Frontal cortex (tissue), 4 donors: ENCODE results near the gene ABCC8. TPM values are rescaled to one million over a fixed set of nuclear protein-coding genes. Genes with fewer than 3 reads are reported as not detected.
"Not testable (repeated sequence)": the region's sequence is repeated elsewhere in the genome, so short reads cannot be mapped to it uniquely, and the experiment has no call there.

Source experiments
- DNase-seq, 2 donors: peaks; one replicate each; pipeline ENCODE4 v3.0.0; 2012; ENCODE audit warnings: low spot score in 2 of 2
- FAIRE-seq: peaks from 2 replicates; lab custom pipeline; 2012; peaks lifted over from hg19 to GRCh38; lab: Jason Lieb, UNC
- total RNA-seq: library from RNA; depleted of rRNA; stranded (reverse); fragments of >200 nt; gene quantifications from one replicate; pipeline ENCODE4 v1.2.3, GENCODE V29; 2014
- donor health status: control.
- donor health status: control.
- donor health status: control.

The ABCC8 gene
- total RNA-seq, 1 donor from 2014 or later, result 8.6 TPM

DNA sequence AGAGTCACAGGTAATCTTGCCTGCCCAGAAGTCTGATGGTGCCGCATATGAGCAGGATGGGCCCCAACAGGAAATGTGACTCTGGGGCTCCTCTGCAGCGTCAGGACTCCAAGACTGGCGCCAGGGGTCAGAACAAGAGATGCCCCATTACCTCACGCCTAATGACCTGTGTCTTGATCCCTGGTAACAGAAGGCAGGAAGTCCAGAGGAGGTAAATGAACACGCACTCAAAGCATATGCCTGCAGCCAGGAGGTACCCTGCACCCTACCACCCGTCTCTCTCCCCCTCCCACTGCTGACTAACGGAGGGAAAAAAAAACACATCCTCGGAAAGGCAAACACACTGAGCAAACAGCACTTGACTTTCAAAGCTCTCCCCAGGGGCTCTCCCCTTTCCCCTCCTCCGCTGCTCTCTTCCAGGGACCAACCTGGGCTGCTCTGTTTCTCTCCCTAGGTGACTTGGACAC, 37.3 kb downstream of the ABCC8 start:
- no peak for FAIRE-seq
- no peak for DNase-seq

DNA sequence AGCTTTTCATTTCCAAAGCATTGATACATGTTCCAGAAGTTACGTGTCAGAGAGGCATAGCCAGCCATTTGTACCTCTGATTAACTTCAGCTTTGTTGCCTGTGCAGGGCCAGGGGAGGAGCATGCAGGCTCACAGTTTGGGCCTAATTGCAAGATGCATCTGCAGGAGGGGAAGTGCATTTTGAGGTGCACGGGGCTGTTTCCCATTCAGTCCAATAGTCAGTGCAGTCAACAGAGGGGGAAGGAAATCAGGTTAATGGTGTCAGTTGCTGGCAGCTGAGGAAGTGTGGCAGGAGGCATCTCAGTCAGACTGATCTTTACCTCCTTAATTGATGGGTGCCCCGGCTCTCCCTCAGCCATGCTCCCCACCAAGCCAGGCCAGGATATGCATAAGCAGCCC, 39.3 kb downstream of the ABCC8 start:
- FAIRE-seq, result no peak
- DNase-seq, result no peak

DNA sequence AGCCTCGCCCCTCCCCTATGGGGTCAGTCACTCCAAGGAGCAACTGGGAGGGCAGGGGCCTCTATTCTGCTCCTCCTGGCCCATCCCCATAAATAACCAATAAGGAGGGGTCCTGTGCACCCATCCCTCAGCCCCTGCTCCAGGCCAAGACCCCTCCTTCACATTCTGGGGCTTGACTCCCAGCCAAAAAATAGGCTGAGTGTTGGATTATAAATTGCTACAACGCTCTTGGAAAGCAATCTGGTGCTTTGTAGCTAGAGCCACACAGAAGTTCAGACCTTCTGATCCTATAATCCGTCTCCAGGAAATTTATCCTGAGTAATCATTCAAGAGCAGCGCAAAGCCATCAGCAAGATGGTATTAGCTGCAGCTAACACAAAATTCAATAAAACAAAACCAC, 42.5 kb downstream of the ABCC8 start:
- FAIRE-seq, result no peak
- DNase-seq, result no peak

DNA sequence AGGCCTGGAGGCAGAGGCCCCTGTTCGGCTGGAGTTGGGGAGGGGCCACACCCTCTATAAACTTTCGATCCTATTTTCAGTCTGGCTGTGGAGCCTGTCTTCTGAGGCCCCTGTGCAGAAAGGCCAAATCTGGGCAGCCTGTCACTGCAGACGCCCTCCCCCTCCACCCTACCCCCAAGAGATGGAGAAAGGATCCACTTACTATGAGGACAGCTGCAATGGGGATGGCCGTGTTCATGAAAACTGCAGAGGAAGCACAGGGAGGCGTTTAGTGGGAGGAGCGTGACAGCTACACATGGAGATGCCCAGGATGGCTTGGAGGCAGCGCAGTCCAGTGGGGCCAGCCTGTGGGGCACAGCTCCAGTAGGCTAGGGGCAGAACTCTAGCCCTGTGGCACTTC, 44.6 kb downstream of the ABCC8 start:
- FAIRE-seq (no peak), DNase-seq (no peak)

DNA sequence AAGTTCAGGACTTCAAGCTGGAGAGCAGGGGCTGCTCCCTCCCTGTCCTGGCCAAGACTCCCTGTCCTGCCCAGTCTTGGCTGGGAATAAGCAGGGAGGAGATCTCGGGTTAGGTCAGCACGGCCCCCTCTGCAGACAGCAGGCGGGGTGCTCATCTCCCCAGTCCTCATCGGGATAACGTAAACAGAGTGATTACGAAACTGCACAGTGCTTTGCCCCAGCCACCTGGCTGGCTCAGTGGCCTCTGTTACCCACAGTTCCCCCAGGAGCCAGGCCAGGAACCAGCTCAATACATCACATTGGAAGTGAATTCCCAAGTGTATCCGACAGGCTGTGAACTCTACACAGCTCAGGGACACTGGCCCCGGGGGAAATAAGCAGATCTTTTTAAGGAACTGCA, 45.5 kb downstream of the ABCC8 start:
- no peak for FAIRE-seq
- no peak for DNase-seq

DNA sequence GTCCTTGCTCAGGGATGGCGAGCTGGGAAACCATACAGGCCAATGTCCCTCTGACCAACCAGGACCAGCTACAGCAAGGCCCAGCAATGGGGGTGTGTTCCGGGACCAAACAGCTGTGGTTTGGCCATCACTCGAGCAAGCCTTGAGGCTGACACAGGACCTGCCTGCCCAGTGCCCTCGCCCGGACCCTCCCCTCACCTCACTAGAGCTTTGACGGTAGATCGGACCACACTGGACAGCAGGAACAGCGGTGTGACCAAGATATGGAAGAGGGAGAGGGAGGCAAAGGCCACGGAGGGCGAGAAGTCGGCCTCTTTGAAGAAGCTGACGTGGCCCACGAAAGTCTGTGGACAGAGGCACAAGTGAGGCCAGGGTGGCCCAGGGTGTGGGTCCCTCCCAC, 46.0 kb downstream of the ABCC8 start:
- FAIRE-seq, result no peak

DNA sequence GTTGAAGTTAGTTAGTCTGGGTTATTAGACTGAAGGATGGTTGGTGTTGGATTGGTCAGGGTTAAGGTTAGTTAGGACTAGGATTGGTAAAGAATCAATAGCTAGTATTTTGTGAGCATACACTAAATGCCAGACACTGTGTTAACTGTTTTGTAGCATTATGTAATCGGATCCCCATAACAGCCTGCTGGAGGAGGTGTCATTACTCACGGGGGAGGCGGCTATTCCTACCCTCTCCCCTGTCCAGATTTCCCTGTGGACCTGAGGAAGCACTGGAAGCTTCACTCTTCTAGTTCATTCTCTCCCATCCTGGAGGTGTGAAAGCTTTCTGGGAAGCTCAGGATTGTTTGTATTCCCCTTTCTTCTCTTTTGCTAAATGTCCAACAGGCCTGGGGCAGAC, 47.7 kb downstream of the ABCC8 start:
- no peak for FAIRE-seq

More for the DNA sequence above, 46.0 kb downstream of the ABCC8 start:
- no peak for DNase-seq

DNA sequence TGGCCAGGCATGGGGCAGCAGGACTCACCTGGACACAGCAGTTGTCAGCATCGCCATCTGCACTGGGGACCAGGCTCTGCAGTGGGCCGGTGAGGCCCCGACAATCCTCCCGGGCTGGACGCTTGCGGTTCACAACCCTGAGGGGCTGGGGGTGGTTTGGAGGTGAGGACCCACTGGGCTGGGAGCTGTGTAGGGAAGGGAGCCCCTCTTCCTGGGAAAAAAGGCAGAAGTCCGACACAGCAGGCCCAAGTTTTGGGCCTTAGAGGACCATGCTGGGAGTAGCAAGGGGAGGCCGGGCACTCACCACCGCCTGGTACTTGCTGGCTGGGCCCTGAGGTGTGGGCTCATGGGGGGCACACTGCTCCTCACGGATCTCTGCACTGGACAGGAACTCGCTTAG, 48.4 kb downstream of the ABCC8 start:
- DNase-seq (no peak), FAIRE-seq (no peak)

More for the DNA sequence above, 47.7 kb downstream of the ABCC8 start:
- peak in 1 of 2 donors; percentile 43 for DNase-seq

DNA sequence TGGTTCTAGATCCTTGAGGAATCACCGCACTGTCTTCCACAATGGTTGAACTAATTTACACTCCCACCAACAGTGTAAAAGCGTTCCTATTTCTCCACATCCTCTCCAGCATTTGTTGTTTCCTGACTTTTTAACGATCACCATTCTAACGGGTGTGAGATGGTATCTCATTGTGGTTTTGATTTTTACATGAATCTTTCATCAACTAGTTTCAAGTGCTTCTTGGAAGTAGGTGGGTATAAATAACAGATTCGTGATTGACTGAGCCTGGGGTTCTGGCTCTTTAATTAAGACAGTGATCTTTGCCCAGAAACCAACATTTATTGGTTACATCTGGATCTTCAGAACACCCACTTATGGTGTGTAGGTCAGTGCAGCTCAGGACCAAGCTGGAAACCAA, 50.4 kb downstream of the ABCC8 start:
- not testable (repeated sequence) for FAIRE-seq

DNA sequence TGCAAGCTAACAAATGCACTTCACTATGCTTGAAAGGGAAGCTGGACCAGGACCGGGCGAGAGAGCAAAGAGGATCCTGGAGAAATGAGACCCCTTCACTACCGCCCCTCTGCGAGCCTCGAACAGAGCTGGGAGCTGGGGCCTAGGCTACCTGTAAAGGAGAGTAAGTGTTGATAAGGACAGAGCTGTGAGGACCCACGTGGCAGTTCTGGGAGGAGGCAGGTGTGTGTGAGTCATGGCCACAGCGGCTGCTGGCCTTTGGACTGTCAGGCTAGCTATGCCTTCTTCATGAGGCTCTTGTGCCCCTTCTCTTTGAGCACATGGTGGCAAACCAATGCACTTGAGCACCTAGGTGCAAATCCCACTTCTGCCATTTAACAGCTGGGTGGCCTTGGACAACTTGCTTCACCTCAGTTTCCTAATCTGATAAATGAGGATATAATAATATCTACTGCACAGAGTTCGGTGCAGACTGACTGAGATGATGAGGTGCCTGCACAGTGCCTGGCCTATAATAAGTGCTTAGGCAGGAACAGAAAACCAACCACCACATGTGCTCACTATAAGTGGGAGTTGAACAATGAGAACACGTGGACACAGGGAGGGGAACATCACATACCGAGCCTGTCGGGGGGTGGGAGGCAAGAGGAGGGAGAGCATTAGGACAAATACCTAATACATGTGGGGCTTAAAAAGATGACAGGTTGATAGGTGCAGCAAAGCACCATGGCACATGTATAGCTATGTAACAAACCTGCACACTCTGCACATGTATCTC, 52.9 kb downstream of the ABCC8 start:
- FAIRE-seq, result no peak
- DNase-seq, result no peak

More for the DNA sequence above, 50.4 kb downstream of the ABCC8 start:
- DNase-seq, result not testable (repeated sequence)

DNA sequence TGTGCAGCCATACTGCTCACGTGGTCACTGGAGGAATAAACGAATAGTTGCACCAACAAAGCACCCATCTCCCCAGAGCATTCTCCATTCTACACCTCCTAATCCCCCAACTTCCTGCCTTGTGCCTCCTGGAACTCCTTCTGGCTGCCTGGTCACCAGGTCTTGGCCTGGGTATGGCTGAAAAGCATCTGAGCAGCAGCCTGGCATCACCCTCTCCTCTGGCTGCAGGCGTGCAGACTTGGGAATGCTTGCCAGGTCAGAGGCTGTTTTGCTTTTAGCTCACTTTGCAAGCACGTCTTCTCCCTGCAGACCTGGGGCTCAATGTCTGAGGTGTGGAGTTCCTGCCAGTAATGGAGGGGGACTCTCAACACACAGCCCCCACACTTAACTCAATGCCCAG, 54.9 kb downstream of the ABCC8 start:
- FAIRE-seq (no peak), DNase-seq (no peak)

DNA sequence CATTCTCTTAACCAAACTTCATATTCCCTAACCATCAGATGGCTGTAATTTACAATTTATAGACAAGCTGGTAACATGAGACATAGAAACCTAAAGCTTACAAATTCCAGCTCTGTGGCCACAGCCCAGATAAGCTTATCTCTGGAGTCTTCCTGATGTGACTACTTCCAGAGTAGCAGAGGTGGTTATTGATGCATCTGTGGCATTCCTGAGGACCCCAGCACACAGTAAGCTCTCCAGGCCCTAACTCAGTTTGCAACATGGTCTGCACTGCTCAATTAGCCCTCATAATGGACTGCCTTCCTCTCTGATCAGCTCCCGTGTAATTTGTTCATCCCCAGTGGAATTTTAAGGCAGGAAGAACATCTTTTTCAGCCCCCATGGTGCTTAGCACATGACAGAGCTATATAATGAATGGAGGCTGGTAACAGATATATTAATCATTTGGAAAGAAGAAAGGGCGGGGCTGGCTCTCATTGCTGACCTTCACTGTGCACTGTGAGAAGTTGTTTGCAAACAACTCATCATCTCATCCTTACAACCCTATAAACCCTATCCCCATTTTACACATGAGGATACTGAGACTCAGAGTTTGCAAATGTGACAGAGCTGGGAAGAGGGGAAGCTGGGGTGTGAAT, 58.1 kb downstream of the ABCC8 start:
- DNase-seq (no peak), FAIRE-seq (no peak)

DNA sequence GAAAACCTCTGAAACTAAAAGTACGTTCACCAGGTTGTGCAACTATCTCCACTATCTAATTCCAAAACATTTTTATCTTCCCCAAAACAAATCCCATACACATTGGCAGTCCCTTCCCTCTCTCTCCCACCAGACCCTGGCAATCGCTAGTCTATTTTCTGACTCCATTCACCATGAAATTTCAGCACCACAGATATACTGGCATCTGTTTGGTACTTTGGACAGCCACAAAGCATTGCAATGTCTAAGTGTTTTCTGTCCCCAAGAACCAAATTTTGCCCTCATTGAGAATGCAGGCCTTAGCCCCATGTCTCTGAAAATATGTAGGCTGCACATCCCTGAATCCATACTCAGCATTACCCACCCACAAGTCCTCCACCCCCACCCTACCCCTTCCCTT, 60.2 kb downstream of the ABCC8 start:
- FAIRE-seq (no peak), DNase-seq (no peak)

DNA sequence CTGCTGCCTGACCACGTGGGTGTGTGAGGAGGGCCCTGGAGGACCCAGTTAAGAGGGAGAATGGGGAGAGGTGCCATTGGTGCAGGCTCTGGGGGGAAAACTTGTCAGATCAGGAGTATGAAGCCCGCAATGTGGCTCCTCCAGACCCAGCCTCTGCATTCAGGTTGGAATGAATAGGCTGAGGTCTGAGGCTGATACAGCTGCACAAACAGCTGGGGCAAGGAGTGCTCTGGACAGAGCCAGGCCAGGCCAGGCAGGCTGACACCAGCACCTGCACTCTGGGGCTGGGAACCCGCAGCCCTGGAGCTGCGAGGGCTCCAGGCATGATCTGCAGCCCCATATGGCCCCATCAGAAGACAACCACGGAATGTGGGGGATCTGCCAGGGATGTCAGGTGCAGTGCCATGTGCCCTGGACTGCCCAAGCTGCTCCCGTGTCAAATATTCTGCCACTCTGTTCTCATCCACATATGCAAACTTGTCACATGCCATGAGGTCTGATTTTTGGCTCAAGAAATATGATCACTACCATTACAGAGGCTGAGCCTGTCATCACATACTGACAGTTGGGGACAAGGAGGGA, 61.0 kb downstream of the ABCC8 start:
- DNase-seq (no peak), FAIRE-seq (no peak)

DNA sequence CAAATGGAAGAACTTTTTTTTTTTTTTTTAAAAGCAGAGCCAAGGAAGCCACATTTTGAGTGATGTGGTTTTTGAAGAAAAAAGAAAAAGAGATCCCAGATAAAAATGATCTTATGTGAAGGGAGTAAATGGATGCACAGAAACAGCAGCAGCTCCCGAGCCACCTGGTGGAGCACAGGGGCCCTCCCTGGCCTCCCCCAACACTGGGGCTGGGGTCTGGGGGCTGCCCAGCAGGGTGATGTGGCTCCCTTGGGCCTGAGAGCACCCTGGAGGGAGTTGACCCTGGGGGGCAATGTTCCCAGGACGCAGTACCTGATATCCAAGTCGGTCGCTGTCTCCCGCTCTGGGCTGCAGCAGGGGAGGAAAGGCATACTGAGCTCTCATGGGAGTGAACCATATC, 61.7 kb downstream of the ABCC8 start:
- DNase-seq (no peak), FAIRE-seq (no peak)

DNA sequence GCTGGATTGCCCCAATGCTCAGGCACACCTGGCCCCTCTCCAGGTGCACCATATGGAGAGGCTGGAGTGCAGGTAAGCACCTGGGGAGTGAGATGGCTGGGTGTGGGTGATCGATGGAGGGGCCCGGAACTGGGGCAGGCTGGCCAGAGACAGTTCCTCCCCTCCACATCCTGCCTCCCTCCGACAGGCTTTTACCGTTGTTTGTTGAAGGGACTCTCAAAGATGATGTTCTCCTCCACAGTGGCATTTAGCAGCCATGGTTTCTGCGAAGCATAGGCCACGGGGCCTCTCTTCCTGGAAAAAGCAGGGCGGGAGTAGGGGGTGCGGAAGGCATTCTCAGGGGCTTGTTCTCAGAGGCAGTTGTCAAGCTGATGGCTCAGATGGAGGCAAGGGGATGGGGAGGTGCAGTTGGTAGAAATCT, 62.3 kb downstream of the ABCC8 start:
- DNase-seq (no peak), FAIRE-seq (no peak)

DNA sequence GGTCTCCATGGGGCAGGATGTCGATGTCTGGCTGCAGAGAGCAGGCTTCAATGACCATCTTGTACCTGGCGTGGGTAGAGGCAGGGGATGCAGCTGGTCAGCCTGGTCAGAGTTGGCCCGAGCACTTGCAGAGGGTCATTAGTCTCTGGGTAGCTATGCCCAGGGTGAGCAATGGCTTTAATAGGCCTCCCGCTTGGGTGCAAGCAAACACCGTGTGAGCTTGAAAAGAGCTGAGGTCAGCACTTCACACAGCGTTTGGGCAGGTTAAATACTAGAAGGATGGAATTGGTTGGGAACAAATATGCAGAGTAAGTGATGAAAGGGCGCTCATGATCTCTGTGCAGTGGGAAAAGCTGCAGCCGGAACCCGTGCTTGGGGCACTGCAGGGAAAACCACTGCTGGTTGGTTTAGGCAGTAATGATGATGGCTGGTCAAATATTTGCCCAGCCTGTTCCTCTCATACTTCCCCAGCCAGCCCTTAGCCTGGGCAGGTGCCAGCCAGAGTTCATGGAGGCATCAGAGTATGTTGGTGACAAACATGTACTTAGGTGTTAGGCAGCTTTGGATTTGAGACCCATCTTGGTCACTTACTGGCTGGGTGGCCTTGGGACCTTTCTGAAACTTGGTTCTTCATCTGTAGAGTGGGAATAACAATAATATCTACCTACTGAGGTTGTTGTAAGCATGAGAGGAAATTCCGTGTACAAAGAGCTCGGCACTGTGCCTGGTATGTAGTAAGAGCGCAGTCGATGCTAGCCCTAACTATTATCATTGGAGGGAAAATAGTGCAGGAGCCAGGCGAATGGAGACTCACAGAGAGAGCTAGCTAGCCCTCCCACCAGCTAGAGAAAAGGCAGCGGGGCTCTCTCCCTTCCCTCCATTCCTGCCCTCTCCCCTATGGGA, 63.0 kb downstream of the ABCC8 start:
- FAIRE-seq, result no peak
- DNase-seq, result no peak

DNA sequence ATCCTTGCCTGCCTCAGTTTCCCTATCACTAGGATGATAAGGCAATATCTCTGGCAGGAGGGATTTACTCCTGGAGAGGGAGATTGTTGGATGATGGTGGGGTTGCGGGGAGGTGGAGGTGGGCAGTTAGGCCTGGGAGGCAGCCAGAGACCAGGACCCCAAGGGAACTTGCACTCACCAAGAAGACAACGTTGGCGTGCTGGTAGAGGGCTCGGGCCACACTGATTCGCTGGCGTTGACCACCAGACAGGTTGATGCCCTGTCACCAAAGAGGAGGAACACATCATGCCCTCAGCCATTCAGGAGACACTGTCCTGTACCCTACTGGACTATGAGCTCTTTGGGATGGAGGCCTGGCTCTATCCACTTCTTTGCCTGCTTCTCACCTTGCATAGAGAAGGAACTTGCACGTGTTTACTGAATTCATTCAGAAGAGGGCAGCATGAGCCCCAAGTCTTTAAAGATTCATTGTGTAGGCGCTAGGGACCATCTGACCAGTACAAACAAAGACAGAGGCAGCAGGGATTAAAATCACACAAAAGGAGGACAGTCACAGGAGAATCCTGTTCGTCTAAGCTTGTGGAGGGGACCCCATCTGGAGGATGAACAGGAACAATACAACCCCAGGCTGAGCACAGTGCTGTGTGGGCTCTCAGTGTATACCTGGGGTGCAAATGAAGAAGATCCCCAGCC, 64.0 kb downstream of the ABCC8 start:
- FAIRE-seq, result no peak
- DNase-seq, result no peak

DNA sequence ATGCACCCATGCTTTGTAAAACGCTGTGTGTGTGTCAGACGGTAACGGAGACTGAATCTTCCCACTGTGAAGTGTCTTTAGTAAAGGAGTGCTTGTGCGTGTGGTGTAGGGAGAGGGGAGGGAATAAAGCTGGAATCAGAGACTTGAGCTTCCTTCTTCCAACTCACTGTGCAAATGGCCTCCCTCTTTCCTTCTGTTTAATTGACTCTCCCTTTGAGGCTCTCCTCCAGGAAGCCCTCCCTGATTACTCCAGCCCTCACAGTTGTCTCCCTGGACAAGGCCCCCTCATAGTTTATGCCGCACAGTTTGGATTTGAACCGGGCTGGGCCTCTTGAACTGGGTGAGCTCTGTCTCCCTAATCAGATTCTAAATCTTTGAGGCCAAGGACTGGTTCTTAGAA, 65.2 kb downstream of the ABCC8 start:
- DNase-seq, result no peak
- FAIRE-seq, result no peak
